GM12874 (cell line): Measurements from ENCODE around the gene MCC.

ENCODE experiments used
- CTCF ChIP-seq: IDR thresholded peaks from 2 replicates; pipeline ENCODE4 v1.5.1; 2011; ENCODE audit warnings: low read depth, mild to moderate bottlenecking, control low read depth, low read length, moderate library complexity; ENCODE audit not compliant: insufficient read depth

MCC gene

GRCh38 chr5:113203916-113204315 lies 284.3 kb downstream of the MCC start:
- TF ChIP-seq CTCF, result no peak

GRCh38 chr5:113202746-113203716 lies 285.2 kb downstream of the MCC start:
- TF ChIP-seq CTCF, result no peak

- TF ChIP-seq CTCF, result no peak
Observed at GRCh38 chr5:113202287-113202686, 286.0 kb downstream of the MCC start.

GRCh38 chr5:113201715-113202114 lies 286.5 kb downstream of the MCC start:
- no peak for TF ChIP-seq CTCF

- no peak for TF ChIP-seq CTCF
Observed at GRCh38 chr5:113199122-113199905, 288.9 kb downstream of the MCC start.

GRCh38 chr5:113197456-113198200 lies 290.6 kb downstream of the MCC start:
- no peak for TF ChIP-seq CTCF

GRCh38 chr5:113195771-113196170 lies 292.5 kb downstream of the MCC start:
- no peak for TF ChIP-seq CTCF
